H1 (cell line): Measurements from ENCODE around the gene SMLR1. TPM values are rescaled to one million over a fixed set of nuclear protein-coding genes. Genes with fewer than 3 reads are reported as not detected.
A peak's percentile ranks its signal among the peaks of the same experiment; 100 is the strongest.

ENCODE experiments used
- CTCF ChIA-PET: fragments of 300-600 bp; sonication (Branson Sonifier 250); formaldehyde crosslinking; loops from one replicate; lab custom pipeline; 2021; ENCODE audit not compliant: partially characterized antibody; lab: Charles Lee
- POLR2A ChIA-PET: fragments of 300-600 bp; sonication (Branson Sonifier 250); formaldehyde crosslinking; loops from one replicate; lab custom pipeline; 2021; ENCODE audit warnings: inconsistent platforms; ENCODE audit not compliant: partially characterized antibody; lab: Charles Lee
- DNase-seq, 2 experiments: peaks; one replicate each; pipeline versions ENCODE4 v3.0.0 to v3.0.0-alpha.2; 2010 to 2022; ENCODE audit warnings: low spot score in 2 of 2, low read depth in 1 of 2, mixed read lengths in 1 of 2
- FAIRE-seq: peaks from 2 replicates; lab custom pipeline; 2011; peaks lifted over from hg19 to GRCh38; lab: Jason Lieb, UNC
- H2AFZ ChIP-seq: 2 replicates; pipeline ENCODE4 v1.8.1; 2012; ENCODE audit warnings: low read length, inconsistent platforms
- H2AK5ac ChIP-seq: 2 replicates; pipeline ENCODE4 v1.6.1; 2013; ENCODE audit warnings: low read depth, low read length
- H2BK120ac ChIP-seq: replicated peaks from 2 replicates; pipeline ENCODE3; 2013; ENCODE audit warnings: low read depth, low read length, inconsistent platforms
- H2BK12ac ChIP-seq: 2 replicates; pipeline ENCODE4 v1.6.1; 2013; ENCODE audit warnings: low read depth, low read length
- H2BK15ac ChIP-seq: 2 replicates; pipeline ENCODE4 v1.6.1; 2013; ENCODE audit warnings: low read length
- H2BK20ac ChIP-seq: 2 replicates; pipeline ENCODE4 v1.6.1; 2013; ENCODE audit warnings: low read length
- H2BK5ac ChIP-seq: 2 replicates; pipeline ENCODE4 v1.6.1; 2013; ENCODE audit warnings: low read depth, low read length
- H3K14ac ChIP-seq: 2 replicates; pipeline ENCODE4 v1.6.1; 2013; ENCODE audit warnings: inconsistent platforms; ENCODE audit not compliant: insufficient read length
- H3K18ac ChIP-seq: 2 replicates; pipeline ENCODE4 v1.6.1; 2013; ENCODE audit warnings: low read length; ENCODE audit errors: extremely low read depth
- H3K23ac ChIP-seq: 2 replicates; pipeline ENCODE4 v1.6.1; 2013; ENCODE audit warnings: inconsistent platforms; ENCODE audit not compliant: insufficient read length
- H3K23me2 ChIP-seq: 2 replicates; pipeline ENCODE4 v1.6.1; 2013; ENCODE audit warnings: low read depth, low read length
- H3K27ac ChIP-seq: 2 replicates; pipeline ENCODE4 v1.6.1; 2011; ENCODE audit warnings: low read depth, low read length, inconsistent platforms
- H3K27me3 ChIP-seq, 4 experiments: replicated peaks in 1 of 4; 1 replicate in 1 of 4; 2 replicates in 3 of 4; pipeline versions ENCODE4 v1.6.1 to v1.8.1; 2011 to 2013; ENCODE audit warnings: low read length in 3 of 4, mild to moderate bottlenecking in 3 of 4, inconsistent platforms in 2 of 4, mixed read lengths in 2 of 4, moderate library complexity in 1 of 4; ENCODE audit not compliant: control insufficient read depth in 3 of 4, insufficient read depth in 3 of 4; ENCODE audit errors: extremely low read depth in 1 of 4
- H3K36me3 ChIP-seq, 4 experiments: 2 replicates each; pipeline versions ENCODE4 v1.6.1 to v1.8.1; 2011 to 2013; ENCODE audit warnings: mild to moderate bottlenecking in 4 of 4, low read length in 3 of 4, moderate library complexity in 2 of 4, control low read depth in 1 of 4, inconsistent platforms in 1 of 4; ENCODE audit not compliant: insufficient read depth in 4 of 4, control insufficient read depth in 2 of 4
- H3K4ac ChIP-seq: replicated peaks from 2 replicates; pipeline ENCODE3; 2013; ENCODE audit warnings: low read length, low read depth, mixed read lengths, inconsistent platforms; ENCODE audit not compliant: insufficient read length
- H3K4me1 ChIP-seq, 4 experiments: replicated peaks in 1 of 4; 1 replicate in 1 of 4; 2 replicates in 3 of 4; pipeline versions ENCODE4 v1.6.1 to v1.8.1; 2011 to 2013; ENCODE audit warnings: low read length in 3 of 4, inconsistent platforms in 2 of 4, mixed read lengths in 1 of 4; ENCODE audit not compliant: insufficient read depth in 4 of 4, control insufficient read depth in 3 of 4
- H3K4me2 ChIP-seq, 2 experiments: 2 replicates each; pipeline versions ENCODE4 v1.6.1 to v1.8.1; 2011 to 2013; ENCODE audit warnings: low read depth in 2 of 2, low read length in 2 of 2, control low read depth in 1 of 2, inconsistent platforms in 1 of 2, mild to moderate bottlenecking in 1 of 2; ENCODE audit not compliant: insufficient read depth in 1 of 2
- H3K4me3 ChIP-seq, 4 experiments: fragments of 200-600, 300-600 bp in 1 of 4; sonication (generic), shearing (Covaris generic), sonication (Bioruptor Twin) in 1 of 4; 2 replicates each; pipeline versions ENCODE4 v1.5.1 to v1.8.1; 2011 to 2016; ENCODE audit warnings: low read length in 4 of 4, low read depth in 3 of 4, control low read depth in 2 of 4, inconsistent platforms in 2 of 4, mild to moderate bottlenecking in 2 of 4, mixed read lengths in 1 of 4, moderate library complexity in 1 of 4; ENCODE audit not compliant: insufficient read depth in 2 of 4; ENCODE audit errors: extremely low read depth in 1 of 4
- H3K56ac ChIP-seq: replicated peaks from 2 replicates; pipeline ENCODE3; 2013; ENCODE audit warnings: low read depth, mild to moderate bottlenecking, mixed read lengths, low read length, inconsistent platforms; ENCODE audit not compliant: insufficient read length
- H3K79me1 ChIP-seq: 2 replicates; pipeline ENCODE4 v1.6.1; 2013; ENCODE audit warnings: low read depth, low read length, control low read depth
- H3K79me2 ChIP-seq, 2 experiments: 2 replicates each; pipeline versions ENCODE4 v1.6.1 to v1.8.1; 2012 to 2013; ENCODE audit warnings: low read length in 2 of 2, mild to moderate bottlenecking in 2 of 2, inconsistent platforms in 1 of 2; ENCODE audit not compliant: insufficient read depth in 2 of 2, control insufficient read depth in 1 of 2
- H3K9ac ChIP-seq, 4 experiments: replicated peaks in 1 of 4; 1 replicate in 1 of 4; 2 replicates in 3 of 4; pipeline versions ENCODE4 v1.6.1 to v1.8.1; 2011 to 2013; ENCODE audit warnings: low read depth in 3 of 4, low read length in 3 of 4, control low read depth in 2 of 4, mild to moderate bottlenecking in 2 of 4, moderate library complexity in 2 of 4, inconsistent platforms in 1 of 4; ENCODE audit errors: extremely low read depth in 1 of 4
- H3K9me3 ChIP-seq, 2 experiments: 2 replicates each; pipeline versions ENCODE4 v1.6.1 to v1.8.1; 2012 to 2013; ENCODE audit warnings: mild to moderate bottlenecking in 2 of 2, moderate library complexity in 2 of 2, control low read depth in 1 of 2, inconsistent platforms in 1 of 2, low read depth in 1 of 2, low read length in 1 of 2, mixed read lengths in 1 of 2; ENCODE audit not compliant: insufficient read depth in 2 of 2
- H4K20me1 ChIP-seq, 2 experiments: replicated peaks in 1 of 2; 2 replicates each; pipeline versions ENCODE3 to v1.8.1; 2011 to 2013; ENCODE audit warnings: inconsistent platforms in 2 of 2, low read length in 2 of 2, mild to moderate bottlenecking in 1 of 2; ENCODE audit not compliant: insufficient read depth in 2 of 2, control insufficient read depth in 1 of 2
- H4K5ac ChIP-seq: 2 replicates; pipeline ENCODE4 v1.6.1; 2013; ENCODE audit warnings: low read length, low read depth, mixed read lengths, inconsistent platforms; ENCODE audit not compliant: insufficient read length
- H4K8ac ChIP-seq: 2 replicates; pipeline ENCODE4 v1.8.0; 2013; ENCODE audit warnings: mild to moderate bottlenecking, moderate library complexity, low read length, inconsistent platforms; ENCODE audit not compliant: insufficient read depth; ENCODE audit errors: extremely low read depth
- H4K91ac ChIP-seq: replicated peaks from 2 replicates; pipeline ENCODE3; 2013; ENCODE audit warnings: low read length, mixed read lengths, inconsistent platforms; ENCODE audit not compliant: insufficient read length
- CEBPB ChIP-seq: IDR thresholded peaks from 2 replicates; pipeline ENCODE4 v1.6.1; 2012; ENCODE audit warnings: low read depth, low read length
- CHD1 ChIP-seq: IDR thresholded peaks from 2 replicates; pipeline ENCODE4 v1.6.1; 2012; ENCODE audit warnings: low read depth, low read length, improper control_type of control experiment
- MAFK ChIP-seq: IDR thresholded peaks from 2 replicates; pipeline ENCODE4 v1.6.1; 2012; ENCODE audit warnings: low read depth, mild to moderate bottlenecking, improper control_type of control experiment, low read length
- NANOG ChIP-seq: IDR thresholded peaks from 2 replicates; pipeline ENCODE4 v1.6.1; 2011; ENCODE audit warnings: low read length, low read depth, mild to moderate bottlenecking, inconsistent platforms; ENCODE audit not compliant: insufficient read depth, poor library complexity, severe bottlenecking
- RAD21 ChIP-seq, 2 experiments: IDR thresholded peaks in 1 of 2; conservative IDR thresholded peaks in 1 of 2; 2 replicates each; pipeline ENCODE4 v1.6.1; 2011; ENCODE audit warnings: low read depth in 2 of 2, low read length in 2 of 2, improper control_type of control experiment in 1 of 2, inconsistent platforms in 1 of 2, mild to moderate bottlenecking in 1 of 2, moderate library complexity in 1 of 2
- SP2 ChIP-seq: IDR thresholded peaks from 2 replicates; pipeline ENCODE4 v1.6.1; 2012; ENCODE audit warnings: mild to moderate bottlenecking, low read length, inconsistent platforms
- TEAD4 ChIP-seq: IDR thresholded peaks from 2 replicates; pipeline ENCODE4 v1.6.1; 2012; ENCODE audit warnings: low read depth, low read length, inconsistent platforms, mixed read lengths
- ZNF274 ChIP-seq: IDR thresholded peaks from 2 replicates; pipeline ENCODE4 v1.7.0; 2012; ENCODE audit warnings: low read length, borderline replicate concordance; ENCODE audit errors: extremely low read depth
- WGBS, 2 experiments: shearing (Covaris generic) in 1 of 2; methylation state at CpG; one replicate each; pipeline versions ENCODE4 v1.1.6 to v1.1.7; 2013 to 2015; ENCODE audit warnings: low lambda C conversion rate in 2 of 2, mixed read lengths in 2 of 2, inconsistent platforms in 1 of 2, low coverage in 1 of 2, missing lambda C conversion rate in 1 of 2; ENCODE audit not compliant: insufficient replicate concordance in 2 of 2, insufficient coverage in 1 of 2, insufficient read length in 1 of 2; ENCODE audit errors: extremely low coverage in 1 of 2, missing lambda C conversion rate in 1 of 2; 5-methylcytosine and 5-hydroxymethylcytosine counted together
- polyA plus RNA-seq, 7 experiments: library from polyadenylated mRNA; depleted of rRNA in 3 of 7; stranded (reverse) in 5 of 7; unstranded in 2 of 7; fragments of >200 nt in 5 of 7; fragments of 200-250 nt in 2 of 7; gene quantifications; 1 replicate in 5 of 7; 2 replicates in 1 of 7; 4 replicates in 1 of 7; pipeline versions ENCODE4 v1.2.1 to v1.2.3, GENCODE V29; 2011 to 2013; ENCODE audit warnings: missing spikeins in 2 of 7, mixed read lengths in 2 of 7
- total RNA-seq: library from RNA; stranded (reverse); fragmentation: NEBNext Ultra II Directional; extraction: Animal tissue kit (Norgen Biotek cat#: 25700); gene quantifications from 2 replicates; pipeline ENCODE4 v1.2.1, GENCODE V29; 2021
- TF ChIP-seq, protein P1 (sequence below), 3 experiments: IDR thresholded peaks; 1 replicate in 2 of 3; 2 replicates in 1 of 3; pipeline versions ENCODE4 v1.5.1 to v1.6.1; 2011; ENCODE audit warnings: low read length in 3 of 3, mild to moderate bottlenecking in 3 of 3, inconsistent platforms in 2 of 3, low read depth in 1 of 3, moderate library complexity in 1 of 3; ENCODE audit not compliant: insufficient read depth in 1 of 3; ENCODE audit errors: control extremely low read depth in 1 of 3

Gene SMLR1
- total and polyA plus RNA-seq, 2 of the 8 experiments (the other 6 are each of a cell fraction or from before 2014, with no cell fraction given), result not detected

DNA sequence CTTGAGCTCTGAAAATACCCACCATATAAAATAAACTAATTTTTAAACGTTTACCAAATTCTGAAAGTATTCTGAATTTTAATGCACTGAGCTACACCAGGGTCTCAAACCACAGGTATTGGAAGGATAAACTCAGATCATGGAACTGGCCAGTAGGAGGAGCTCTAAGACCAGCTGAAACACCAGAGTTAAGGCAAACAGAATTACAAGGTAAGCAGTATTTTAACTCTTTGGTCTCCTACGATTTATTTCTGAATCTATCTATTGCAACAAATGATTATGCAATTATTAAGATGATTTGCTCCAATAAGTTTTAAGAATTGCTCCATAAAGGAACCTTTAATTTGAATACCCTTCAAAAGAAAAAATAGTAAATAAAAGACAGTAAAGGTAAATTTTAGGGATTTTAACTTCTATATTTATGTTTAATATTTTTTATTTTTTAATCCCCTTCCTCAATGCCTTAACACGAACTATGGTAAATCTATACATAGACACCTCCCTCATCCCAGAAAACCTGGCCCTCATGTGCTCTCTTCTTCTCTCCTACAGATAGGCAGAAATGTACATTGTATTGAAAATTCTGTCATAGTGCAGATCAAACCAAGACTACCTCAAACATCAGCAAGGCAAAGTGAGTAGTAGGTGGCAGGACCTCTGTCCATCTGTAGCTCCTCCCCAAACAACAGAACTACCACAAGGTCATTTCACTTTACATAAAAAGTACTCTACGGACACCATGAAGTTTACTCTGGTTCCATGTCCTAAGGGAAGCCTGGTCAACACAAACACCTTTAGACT, 58.4 kb downstream of the SMLR1 start:
- Histone ChIP-seq H3K9ac (no peak overlapping the region), H2BK120ac (no peak overlapping the region), H4K91ac (no peak overlapping the region), H3K27me3 (no peaks in the 10 kb centered on the region), H3K27ac (no peak overlapping the region), H2AK5ac (no peak overlapping the region), H4K8ac (no peak overlapping the region), H3K4me1 (no peaks in the 10 kb centered on the region), H3K9me3 (no peaks in the 10 kb centered on the region), H3K23me2 (no peaks in the 10 kb centered on the region), H3K18ac (no peak overlapping the region), H2BK20ac (no peak overlapping the region), H3K79me1 (no peaks in the 10 kb centered on the region), H2BK15ac (no peak overlapping the region), H3K14ac (no peak overlapping the region), H3K4ac (no peak overlapping the region), H2AFZ (no peak overlapping the region), H3K4me3 (no peak overlapping the region), H2BK5ac (no peak overlapping the region), H3K79me2 (no peaks in the 10 kb centered on the region), H3K4me2 (no peak overlapping the region), H2BK12ac (no peak overlapping the region), H3K36me3 (peaks cover 0 to 3% (median 0%) of the 10 kb centered on the region in 4 experiments; a peak in 2 of 8 replicates), H3K56ac (no peak overlapping the region), H3K23ac (no peak overlapping the region), H4K20me1 (no peaks in the 10 kb centered on the region), H4K5ac (no peak overlapping the region)
- CTCF ChIA-PET, result interaction anchor here (0.5 to 4.3 kb wide), 54 partner anchors 8 to 1180 kb away, joined by 3 to 56 read pairs (median 4); partner anchors contain the start of genes EPB41L2 and MED23
- DNase-seq (peak in 1 of 2 experiments; percentile 78), FAIRE-seq (peak; percentile 89)
- POLR2A ChIA-PET, result no interaction called here
- WGBS, 2 experiments, result 47% methylated on average over 4 of the region's 4 CpGs; no CpG with 5 or more reads in 1 of the 2 experiments
- TF ChIP-seq NANOG, result no peak
- TF ChIP-seq, protein P1, sequence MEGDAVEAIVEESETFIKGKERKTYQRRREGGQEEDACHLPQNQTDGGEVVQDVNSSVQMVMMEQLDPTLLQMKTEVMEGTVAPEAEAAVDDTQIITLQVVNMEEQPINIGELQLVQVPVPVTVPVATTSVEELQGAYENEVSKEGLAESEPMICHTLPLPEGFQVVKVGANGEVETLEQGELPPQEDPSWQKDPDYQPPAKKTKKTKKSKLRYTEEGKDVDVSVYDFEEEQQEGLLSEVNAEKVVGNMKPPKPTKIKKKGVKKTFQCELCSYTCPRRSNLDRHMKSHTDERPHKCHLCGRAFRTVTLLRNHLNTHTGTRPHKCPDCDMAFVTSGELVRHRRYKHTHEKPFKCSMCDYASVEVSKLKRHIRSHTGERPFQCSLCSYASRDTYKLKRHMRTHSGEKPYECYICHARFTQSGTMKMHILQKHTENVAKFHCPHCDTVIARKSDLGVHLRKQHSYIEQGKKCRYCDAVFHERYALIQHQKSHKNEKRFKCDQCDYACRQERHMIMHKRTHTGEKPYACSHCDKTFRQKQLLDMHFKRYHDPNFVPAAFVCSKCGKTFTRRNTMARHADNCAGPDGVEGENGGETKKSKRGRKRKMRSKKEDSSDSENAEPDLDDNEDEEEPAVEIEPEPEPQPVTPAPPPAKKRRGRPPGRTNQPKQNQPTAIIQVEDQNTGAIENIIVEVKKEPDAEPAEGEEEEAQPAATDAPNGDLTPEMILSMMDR (IDR thresholded peaks at IDR 0.05; ENCODE audit: control extremely low read depth in 1 of 3, insufficient read depth in 1 of 3, low read depth in 1 of 3, low read length in 3 of 3), result peak in 2 of 3 experiments; percentile 83 to 86; a peak in 3 of 4 replicates
- TF ChIP-seq CEBPB, result no peak
- peak; percentile 98 to 100 for TF ChIP-seq RAD21 (IDR thresholded peaks at IDR 0.05 in 1 of 2, conservative IDR thresholded peaks at IDR 0.05 in 1 of 2; ENCODE audit: low read depth in 2 of 2, low read length in 2 of 2)
- TF ChIP-seq CHD1, result no peak
- TF ChIP-seq TEAD4, result no peak
- peak; percentile 71 for TF ChIP-seq MAFK
- no peak for TF ChIP-seq ZNF274
- TF ChIP-seq SP2, result no peak
